CD4-positive, alpha-beta T cell treated with Interferon gamma for 1 hour (primary cell): ENCODE measurements around the gene CD320.
A peak's percentile ranks its signal among the peaks of the same experiment; 100 is the strongest.
"Not testable (repeated sequence)": the region's sequence is repeated elsewhere in the genome, so short reads cannot be mapped to it uniquely, and the experiment has no call there.

ENCODE experiments used
- DNase-seq: peaks from one replicate; pipeline ENCODE4 v3.0.0-alpha.2; 2020

The CD320 gene

DNA sequence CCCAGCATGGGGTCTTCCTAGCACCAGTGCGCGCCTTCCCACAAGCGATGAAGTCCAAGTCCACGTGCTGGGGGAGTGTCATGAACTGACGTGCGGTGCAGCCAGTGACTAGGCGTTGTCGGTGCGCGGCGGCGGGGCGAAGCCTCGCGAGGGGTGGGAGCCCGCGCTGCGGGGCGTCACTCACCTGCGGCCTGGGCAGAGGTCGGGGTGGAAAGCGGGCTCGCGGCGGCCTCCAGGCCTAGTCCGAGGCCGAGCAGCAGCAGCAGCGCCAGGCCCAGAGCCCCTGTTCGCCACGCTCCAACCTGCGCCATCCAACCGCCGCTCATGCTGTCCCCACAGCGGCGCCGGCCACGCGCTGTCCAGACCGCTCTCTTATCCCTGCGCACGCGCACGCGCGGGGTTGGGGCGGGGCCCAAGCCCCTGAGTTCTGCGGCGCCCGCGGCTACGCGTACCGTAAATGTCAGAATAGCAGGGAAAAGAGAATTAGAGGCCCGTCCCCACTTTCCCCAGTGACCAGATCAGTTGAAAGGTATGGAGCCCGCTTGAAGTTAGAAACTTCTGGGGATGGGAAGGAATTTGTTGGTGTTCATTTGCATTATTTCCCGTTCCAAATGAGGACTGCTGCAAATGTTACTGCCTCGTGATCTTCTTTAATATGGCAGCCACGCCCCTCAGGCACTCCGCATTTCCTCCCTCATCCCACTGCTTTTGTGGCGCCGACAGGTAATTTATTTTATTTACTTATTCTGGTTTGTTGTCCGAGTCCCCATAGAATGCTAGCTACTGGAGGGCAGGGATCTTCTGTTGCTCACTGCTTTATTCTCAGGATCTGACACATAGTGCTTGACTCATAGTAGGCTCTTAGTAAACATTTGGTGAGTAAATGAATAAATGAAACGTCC is at the start of gene CD320:
CD320 (minus strand) TSS at position 394 of the 902 bp plus-strand sequence; CDS start at position 326, 68 bp downstream.
- DNase-seq: peak; percentile 79

GRCh38 chr19:8357007-8357521 is 48.9 kb upstream of the CD320 start:
- DNase-seq: no peak

GRCh38 chr19:8355631-8356402 is 47.7 kb upstream of the CD320 start:
- DNase-seq: no peak

- not testable (repeated sequence) for DNase-seq
These were observed 44.7 kb upstream of the CD320 start for GRCh38 chr19:8352845-8353244.

GRCh38 chr19:8352134-8352827 is 44.1 kb upstream of the CD320 start:
- DNase-seq: no peak

DNA sequence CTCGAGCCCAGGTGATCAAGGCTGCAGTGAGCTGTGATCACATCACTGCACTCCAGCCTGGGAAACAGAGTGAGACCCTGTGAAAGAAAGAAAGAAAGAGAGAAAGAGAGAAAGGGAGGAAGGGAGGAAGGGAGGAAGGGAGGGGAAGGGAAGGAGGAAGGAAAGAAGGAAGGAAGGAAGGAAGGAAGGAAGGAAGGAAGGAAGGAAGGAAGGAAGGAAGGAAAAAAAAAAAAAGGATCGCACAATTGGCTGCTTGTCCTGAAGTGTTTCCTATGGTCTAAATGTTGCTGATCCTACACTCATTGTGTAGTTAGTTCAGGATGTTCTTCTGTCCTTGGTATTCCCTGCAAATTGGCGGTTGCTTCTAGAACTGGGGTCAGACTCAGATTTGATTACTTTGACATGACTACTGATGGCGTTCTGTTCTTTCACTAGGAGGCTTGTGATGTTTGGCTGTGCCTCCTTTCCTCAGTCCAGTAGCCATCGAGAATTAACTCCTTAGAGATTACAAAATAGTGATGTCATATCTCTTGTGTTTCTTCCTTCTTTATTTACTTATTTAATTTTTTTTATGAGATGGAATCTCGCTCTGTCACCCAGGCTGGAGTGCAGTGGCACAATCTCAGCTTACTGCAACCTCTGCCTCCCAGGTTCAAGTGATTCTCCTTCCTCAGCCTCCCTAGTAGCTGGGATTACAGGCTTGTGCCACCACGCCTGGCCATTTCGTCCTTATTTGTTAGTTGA is 41.6 kb upstream of the CD320 start:
- not testable (repeated sequence) for DNase-seq

DNA sequence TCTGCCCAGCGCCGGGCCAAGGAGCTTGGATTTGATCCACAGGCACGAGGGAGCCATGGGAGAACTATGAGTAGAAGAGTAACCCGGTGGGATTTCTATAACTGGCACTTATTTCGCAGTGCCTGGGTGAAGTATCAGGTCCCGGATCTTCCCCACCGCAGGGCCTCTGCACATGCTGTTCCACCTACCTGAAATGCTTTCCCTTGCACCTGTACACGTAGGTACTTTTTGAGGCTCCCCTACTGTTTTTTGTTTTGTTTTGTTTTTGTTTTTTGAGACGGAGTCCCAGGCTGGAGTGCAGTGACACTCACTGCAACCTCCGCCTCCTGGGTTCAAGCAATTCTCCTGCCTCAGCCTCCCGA is 35.3 kb upstream of the CD320 start:
- no peak for DNase-seq

DNA sequence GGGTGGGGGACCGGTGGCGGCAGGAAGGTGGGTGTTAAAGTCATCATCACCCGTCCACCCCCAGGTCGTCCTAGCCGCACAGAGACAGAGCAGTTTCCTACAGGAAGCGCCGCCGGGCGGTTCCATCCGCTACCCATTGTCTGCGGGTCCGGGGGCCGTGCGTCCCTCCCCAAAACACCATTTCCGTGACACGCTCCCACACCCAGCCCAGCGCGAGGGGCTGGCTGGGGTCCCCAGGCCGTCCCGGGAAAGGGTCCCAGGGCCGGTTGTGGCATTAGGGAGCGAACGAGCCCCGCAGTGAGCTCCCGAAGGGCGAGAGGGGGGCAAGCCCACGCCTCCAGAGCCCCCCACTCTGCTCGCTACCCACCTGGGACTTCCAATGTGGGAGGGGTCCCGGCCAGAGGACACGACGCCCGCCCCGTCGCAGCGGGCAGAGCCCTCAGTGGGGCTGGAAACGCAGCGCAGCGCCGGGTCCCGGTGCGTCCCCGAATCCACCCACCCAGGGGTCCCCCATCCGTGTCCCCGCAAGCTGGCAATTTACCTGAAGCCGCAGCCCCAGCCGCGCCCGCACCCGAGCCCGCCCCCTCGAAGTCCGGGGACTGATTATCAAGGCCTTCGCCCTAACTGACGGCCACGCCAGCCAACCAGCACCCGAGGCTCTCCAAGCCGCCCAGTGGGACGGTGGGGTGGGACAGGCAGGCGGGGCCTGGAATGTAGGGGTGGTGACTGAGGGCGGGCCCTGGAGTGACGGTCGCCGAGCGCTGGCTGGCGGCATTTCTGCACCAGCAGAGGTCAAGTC is 34.7 kb upstream of the CD320 start, which contains the start of gene KANK3:
KANK3 (minus strand) TSS at position 579 of the 799 bp plus-strand sequence. CDS start 5,434 bp downstream, outside the sequence.
- DNase-seq: peak; percentile 93

DNA sequence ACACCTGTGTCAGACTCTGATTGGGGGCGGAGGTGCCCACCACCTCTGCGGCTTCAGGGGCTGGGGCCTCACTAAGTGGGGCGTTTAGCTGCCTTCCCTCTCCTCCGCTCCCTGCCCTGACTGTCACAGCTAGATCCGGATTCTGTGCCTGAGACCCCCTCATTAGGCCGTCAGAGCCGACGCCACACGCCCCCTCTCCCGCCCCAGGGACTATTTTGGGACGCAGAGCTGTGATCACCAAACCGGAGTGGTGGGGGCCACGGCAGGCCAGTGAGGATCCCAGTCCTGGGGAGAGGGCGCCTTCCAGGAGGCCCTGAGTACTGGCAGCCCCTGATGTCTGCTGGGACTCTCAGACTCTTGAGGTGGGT is 34.1 kb upstream of the CD320 start:
- no peak for DNase-seq

DNA sequence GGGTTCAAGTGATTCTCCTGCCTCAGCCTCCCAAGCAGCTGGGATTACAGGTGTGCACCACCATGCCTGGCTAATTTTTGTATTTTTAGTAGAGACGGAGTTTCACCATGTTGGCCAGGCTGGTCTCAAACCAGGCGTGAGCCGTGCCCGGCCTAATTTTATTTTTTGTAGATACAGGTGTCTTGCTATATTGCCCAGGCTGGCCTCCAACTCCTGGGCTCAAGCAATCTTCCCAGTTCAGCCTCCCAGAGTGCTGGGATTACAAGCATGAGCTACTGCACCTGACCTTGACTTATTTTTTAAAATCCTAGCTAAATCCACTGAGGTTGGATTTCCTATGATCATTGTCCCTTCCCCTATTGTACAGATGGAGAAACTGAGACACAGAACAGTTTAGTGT is 33.3 kb upstream of the CD320 start:
- not testable (repeated sequence) for DNase-seq

DNA sequence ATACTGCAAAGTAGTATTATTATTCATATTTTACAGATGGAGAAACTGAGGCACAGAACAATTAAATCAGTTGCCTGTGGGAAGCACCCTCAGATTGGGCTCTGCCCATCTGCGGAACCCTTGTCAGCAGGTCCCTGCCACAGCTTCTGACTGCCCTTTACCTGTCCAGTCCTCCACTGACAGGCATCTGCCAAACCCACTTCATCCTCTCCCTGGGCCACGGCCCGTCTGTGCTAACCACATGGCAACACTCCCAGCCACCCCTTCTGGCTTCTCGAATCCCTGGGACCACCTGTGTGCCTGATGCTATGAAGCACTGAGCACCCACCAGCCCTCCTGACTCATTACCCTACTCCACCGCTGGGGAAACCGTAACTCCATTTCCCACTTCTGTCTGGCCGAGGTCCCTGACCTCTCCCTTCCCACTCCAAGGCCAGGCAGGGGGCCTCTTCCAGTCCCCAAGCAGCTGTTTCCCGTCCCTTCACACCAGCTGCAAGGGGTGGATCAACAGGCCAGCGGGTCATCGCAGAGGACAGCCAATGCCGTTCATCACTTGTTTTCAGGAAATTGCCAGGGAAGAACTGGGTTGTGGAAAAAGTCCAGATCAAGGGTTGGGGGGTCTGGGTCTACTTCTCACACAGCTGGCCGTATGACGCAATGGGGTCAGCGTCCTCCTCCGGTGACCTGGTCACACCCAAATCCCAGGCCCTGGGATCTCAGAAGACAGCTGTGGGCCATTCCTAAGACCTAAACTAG is 32.4 kb upstream of the CD320 start:
- no peak for DNase-seq

DNA sequence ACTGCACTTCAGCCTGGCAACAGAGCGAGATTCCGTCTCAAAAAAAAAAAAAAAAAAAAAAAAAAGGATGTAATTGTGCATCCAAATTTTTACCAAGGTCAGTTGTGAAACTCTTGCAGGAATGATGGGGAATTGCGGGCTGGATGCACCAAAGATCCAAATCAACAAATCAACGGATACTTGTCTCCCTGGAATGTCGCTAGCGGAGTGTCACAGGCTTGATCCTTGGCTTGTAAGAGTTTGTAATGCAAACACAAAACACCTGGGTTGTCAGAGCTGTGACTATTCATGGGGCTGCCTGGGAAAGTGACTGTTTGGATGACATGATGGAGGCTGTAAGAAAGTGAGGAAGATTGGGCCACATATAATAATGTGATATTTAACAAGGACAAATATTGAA is 30.7 kb upstream of the CD320 start:
- no peak for DNase-seq

DNA sequence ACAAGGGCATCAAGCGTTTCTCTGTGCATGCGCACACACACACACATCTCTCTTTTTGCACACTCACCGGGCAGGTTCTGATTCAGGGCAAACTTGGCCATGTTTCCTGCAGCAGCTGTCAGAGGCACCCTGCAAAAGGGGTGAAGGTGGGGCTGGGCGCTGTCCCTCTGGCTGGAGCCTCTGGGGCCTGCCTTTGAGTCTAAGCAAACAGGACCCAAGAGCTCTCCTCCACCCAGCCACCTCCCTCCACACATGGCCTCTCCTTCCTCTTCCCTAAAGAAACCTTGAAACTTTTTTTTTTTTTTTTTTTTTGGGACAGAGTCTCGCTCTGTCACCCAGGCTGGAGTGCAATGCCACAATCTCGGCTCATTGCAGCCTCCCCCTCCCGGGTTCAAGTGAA is 29.6 kb upstream of the CD320 start:
- no peak for DNase-seq

DNA sequence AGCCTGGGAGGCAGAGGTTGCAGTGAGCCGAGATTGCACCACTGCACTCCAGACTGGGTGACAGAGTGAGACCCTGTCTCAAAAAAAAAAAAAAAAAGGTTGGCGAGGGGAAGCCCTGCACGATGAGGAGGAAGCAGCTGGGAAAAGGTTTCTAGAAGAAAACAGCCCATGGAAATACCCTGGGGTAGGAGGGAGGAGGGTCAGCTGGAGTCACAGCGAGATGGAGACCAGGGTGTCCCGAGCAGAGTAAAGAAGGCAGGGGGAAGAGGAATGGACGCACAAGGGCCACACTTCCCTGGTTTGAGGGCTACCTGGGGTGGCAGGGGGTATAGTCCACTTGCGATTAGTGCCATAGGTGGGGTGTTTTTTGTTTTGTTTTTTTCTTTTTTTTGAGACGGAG is 28.5 kb upstream of the CD320 start:
- no peak for DNase-seq

DNA sequence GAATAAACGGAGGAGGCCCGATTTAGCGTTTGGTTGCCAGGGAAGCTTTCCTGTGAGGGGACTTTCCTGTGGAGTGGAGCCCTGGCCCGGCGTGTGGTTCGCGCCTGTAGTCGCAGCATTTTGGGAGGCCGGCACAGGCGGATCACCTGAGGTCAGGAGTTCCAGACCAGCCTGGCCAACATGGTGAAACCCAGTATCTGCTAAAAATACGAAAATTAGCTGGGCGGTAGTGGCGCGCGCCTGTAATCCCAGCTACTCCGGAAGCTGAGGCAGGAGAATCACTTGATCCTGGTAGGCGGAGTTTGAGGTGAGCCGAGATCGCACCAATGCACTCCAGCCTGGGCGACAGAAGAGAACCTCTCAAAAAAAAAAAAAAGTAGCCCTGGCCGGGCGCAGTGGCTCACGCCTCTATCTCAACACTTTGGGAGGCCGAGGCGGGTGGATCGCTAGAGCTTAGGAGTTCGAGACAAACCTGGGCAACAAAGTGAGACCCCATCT is 28.0 kb upstream of the CD320 start:
- no peak for DNase-seq

GRCh38 chr19:8335343-8336071 is 27.3 kb upstream of the CD320 start:
- DNase-seq: peak; percentile 23

GRCh38 chr19:8334458-8335342 is 26.5 kb upstream of the CD320 start:
- DNase-seq: peak; percentile 28

GRCh38 chr19:8333767-8334457 is 25.8 kb upstream of the CD320 start:
- no peak for DNase-seq
